ENCODE data around the gene PAXX. TPM values are rescaled to one million over a fixed set of nuclear protein-coding genes. Genes with fewer than 3 reads are reported as not detected.

The PAXX gene
- total RNA-seq, 4 donors from 2014 or later = 22.0 to 37.0 (median 31.6) TPM

- ATAC-seq (ENCODE audit: low FRiP score) (no peak), DNase-seq (ENCODE audit: low spot score) (no peak)
- no peak for TF ChIP-seq CTCF (IDR thresholded peaks at IDR 0.05)
These were observed 23.7 kb upstream of the PAXX start for GRCh38 chr9:136968333-136969127.

- ATAC-seq (ENCODE audit: low FRiP score) = no peak
- no peak for DNase-seq (ENCODE audit: low spot score)
- no peak for TF ChIP-seq CTCF (IDR thresholded peaks at IDR 0.05)
These were observed 23.1 kb upstream of the PAXX start for GRCh38 chr9:136969150-136969549.

- ATAC-seq (ENCODE audit: low FRiP score) (no peak), DNase-seq (ENCODE audit: low spot score) (no peak)
- TF ChIP-seq CTCF (IDR thresholded peaks at IDR 0.05) = no peak
These were observed 22.4 kb upstream of the PAXX start for GRCh38 chr9:136969774-136970173.

- DNase-seq (ENCODE audit: low spot score) = no peak
- no peak for TF ChIP-seq CTCF (IDR thresholded peaks at IDR 0.05)
- no peak for ATAC-seq (ENCODE audit: low FRiP score)
These were observed 21.9 kb upstream of the PAXX start for GRCh38 chr9:136970361-136970760.

- DNase-seq (ENCODE audit: low spot score) = no peak
- no peak for TF ChIP-seq CTCF (IDR thresholded peaks at IDR 0.05)
These were observed 20.5 kb upstream of the PAXX start for GRCh38 chr9:136971746-136972145.

GRCh38 chr9:136972335-136972734, 19.9 kb upstream of the PAXX start:
- DNase-seq (ENCODE audit: low spot score) (no peak), ATAC-seq (ENCODE audit: low FRiP score) (no peak)
- TF ChIP-seq CTCF (IDR thresholded peaks at IDR 0.05) = no peak

More at GRCh38 chr9:136971746-136972145, 20.5 kb upstream of the PAXX start:
- no peak for ATAC-seq (ENCODE audit: low FRiP score)

GRCh38 chr9:136972743-136973142, 19.5 kb upstream of the PAXX start:
- no peak for DNase-seq (ENCODE audit: low spot score)
- TF ChIP-seq CTCF (IDR thresholded peaks at IDR 0.05) = no peak
- ATAC-seq (ENCODE audit: low FRiP score) = no peak
